ENCODE measurements around the gene CCDC34. TPM values are rescaled to one million over a fixed set of nuclear protein-coding genes. Genes with fewer than 3 reads are reported as not detected.

Gene CCDC34
- total and polyA plus RNA-seq, 2 of the 4 experiments (the other 2 are of a cell fraction) = 2.5 to 4.5 TPM

GRCh38 chr11:27297616-27298015, 65.4 kb downstream of the CCDC34 start:
- no peak overlapping the region for H2BK120ac ChIP-seq (ENCODE audit: low read depth, low read length)
- H3K4me3 ChIP-seq (ENCODE audit: insufficient read depth, low read depth, low read length) = no peak overlapping the region
- no peak overlapping the region for H2AK9ac ChIP-seq (replicated peaks; ENCODE audit: low read depth, low read length, poor library complexity)
- dilution Hi-C loops (cut with HindIII; ENCODE audit: low sequenced_read_pairs, unreplicated experiment) = no loop called here
- H4K91ac ChIP-seq (ENCODE audit: insufficient read depth, low read depth, low read length) = no peak overlapping the region
- no peaks in the 10 kb centered on the region for H4K20me1 ChIP-seq (ENCODE audit: insufficient read depth, low read length)
- peaks cover 4% of the 10 kb centered on the region; the same call in 1 of the 2 replicates for H3K4me1 ChIP-seq (ENCODE audit: control insufficient read depth, insufficient read depth, low read length)
- intact Hi-C loops (cut with micrococcal nuclease) = loop anchor here (2.0 to 5.0 kb wide), 2 partner anchors 175 to 189 kb away; partner anchors contain the start of gene LGR4
- CTCF ChIA-PET = interaction anchor here (0.6 kb wide), 2 partner anchors 173 to 188 kb away, joined by 3 read pairs; no protein-coding TSS in a partner anchor
- TF ChIP-seq RFX5 (IDR thresholded peaks at IDR 0.05; ENCODE audit: low read depth, low read length) = no peak
- TF ChIP-seq POLR2A (IDR thresholded peaks at IDR 0.05; ENCODE audit: low read depth, low read length) = no peak
- TF ChIP-seq, protein P1, sequence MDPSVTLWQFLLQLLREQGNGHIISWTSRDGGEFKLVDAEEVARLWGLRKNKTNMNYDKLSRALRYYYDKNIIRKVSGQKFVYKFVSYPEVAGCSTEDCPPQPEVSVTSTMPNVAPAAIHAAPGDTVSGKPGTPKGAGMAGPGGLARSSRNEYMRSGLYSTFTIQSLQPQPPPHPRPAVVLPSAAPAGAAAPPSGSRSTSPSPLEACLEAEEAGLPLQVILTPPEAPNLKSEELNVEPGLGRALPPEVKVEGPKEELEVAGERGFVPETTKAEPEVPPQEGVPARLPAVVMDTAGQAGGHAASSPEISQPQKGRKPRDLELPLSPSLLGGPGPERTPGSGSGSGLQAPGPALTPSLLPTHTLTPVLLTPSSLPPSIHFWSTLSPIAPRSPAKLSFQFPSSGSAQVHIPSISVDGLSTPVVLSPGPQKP (IDR thresholded peaks at IDR 0.05; ENCODE audit: borderline replicate concordance, low read depth, low read length) = no peak
- TF ChIP-seq CEBPB (IDR thresholded peaks at IDR 0.05; ENCODE audit: low read depth, low read length) = no peak
- no peak for TF ChIP-seq FOS (IDR thresholded peaks at IDR 0.05; ENCODE audit: low read depth, low read length)
- TF ChIP-seq MXI1 (IDR thresholded peaks at IDR 0.05; ENCODE audit: borderline replicate concordance, low read depth, low read length) = no peak
- TF ChIP-seq SMC3 (IDR thresholded peaks at IDR 0.05; ENCODE audit: low read depth, low read length) = no peak
- no peak for TF ChIP-seq RCOR1 (IDR thresholded peaks at IDR 0.05; ENCODE audit: insufficient replicate concordance, low read length)
- TF ChIP-seq NFE2L2 (IDR thresholded peaks at IDR 0.05; ENCODE audit: low read depth, low read length) = no peak
- TF ChIP-seq BHLHE40 (IDR thresholded peaks at IDR 0.05; ENCODE audit: low read depth, low read length) = no peak
- TF ChIP-seq, protein P2, sequence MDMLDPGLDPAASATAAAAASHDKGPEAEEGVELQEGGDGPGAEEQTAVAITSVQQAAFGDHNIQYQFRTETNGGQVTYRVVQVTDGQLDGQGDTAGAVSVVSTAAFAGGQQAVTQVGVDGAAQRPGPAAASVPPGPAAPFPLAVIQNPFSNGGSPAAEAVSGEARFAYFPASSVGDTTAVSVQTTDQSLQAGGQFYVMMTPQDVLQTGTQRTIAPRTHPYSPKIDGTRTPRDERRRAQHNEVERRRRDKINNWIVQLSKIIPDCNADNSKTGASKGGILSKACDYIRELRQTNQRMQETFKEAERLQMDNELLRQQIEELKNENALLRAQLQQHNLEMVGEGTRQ (IDR thresholded peaks at IDR 0.05; ENCODE audit: low read depth, low read length) = no peak
- TF ChIP-seq RAD21 (IDR thresholded peaks at IDR 0.05; ENCODE audit: low read length) = no peak
- H2AFZ ChIP-seq (replicated peaks; ENCODE audit: low read length, poor library complexity) = no peak overlapping the region
- in situ Hi-C loops (cut with MboI; ENCODE audit: low sequenced_read_pairs) = loop anchor here (5.0 kb wide), 1 partner anchor 110 kb away; no protein-coding TSS in a partner anchor
- no peak overlapping the region for H3K56ac ChIP-seq (ENCODE audit: extremely low read depth, insufficient read depth, low read length)
- H2BK15ac ChIP-seq (ENCODE audit: low read depth, low read length) = no peak overlapping the region
- no peak overlapping the region for H4K5ac ChIP-seq (ENCODE audit: low read depth, low read length)
- no peak overlapping the region for H2BK20ac ChIP-seq (ENCODE audit: low read depth, low read length)
- H3K4me2 ChIP-seq (ENCODE audit: low read depth, low read length) = no peak overlapping the region
- no CpG with 5 or more reads among the region's 1 CpG for whole genome bisulfite sequencing, 2 experiments (ENCODE audit: extremely low coverage in 2 of 2, insufficient read length in 1 of 2)
- no peaks in the 10 kb centered on the region for H3K79me1 ChIP-seq (ENCODE audit: low read depth in 1 of 2, low read length in 2 of 2)
- no peaks in the 10 kb centered on the region for H3K27me3 ChIP-seq (ENCODE audit: control insufficient read depth, insufficient read depth, low read length)
- no peak overlapping the region for H3K4ac ChIP-seq (ENCODE audit: low read depth, low read length)
- no peaks in the 10 kb centered on the region for H3K9me1 ChIP-seq (ENCODE audit: insufficient read depth, low read length)
- H3K36me3 ChIP-seq (ENCODE audit: control insufficient read depth, insufficient read depth, low read length) = no peaks in the 10 kb centered on the region
- POLR2A ChIA-PET (ENCODE audit: unreplicated experiment) = no interaction called here
- no peak overlapping the region for H3K18ac ChIP-seq (ENCODE audit: low read depth, low read length)
- DNase-seq (no peak), ATAC-seq (ENCODE audit: low read depth) (no peak)
- H3K27ac ChIP-seq (ENCODE audit: insufficient read depth, low read length) = no peak overlapping the region
- no peaks in the 10 kb centered on the region for H3K9me3 ChIP-seq (ENCODE audit: control insufficient read depth, insufficient read depth, low read length)
- no peak overlapping the region for H3K14ac ChIP-seq (replicated peaks; ENCODE audit: low read depth, low read length)
- no TSS peak for BruUV-seq (replicated peaks)
- H3K9ac ChIP-seq (ENCODE audit: low read depth, low read length) = no peak overlapping the region
- H2AK5ac ChIP-seq (ENCODE audit: low read depth, low read length) = no peak overlapping the region
- H3K23ac ChIP-seq (ENCODE audit: low read depth, low read length) = no peak overlapping the region
- H2BK5ac ChIP-seq (ENCODE audit: low read depth, low read length, poor library complexity, severe bottlenecking) = no peak overlapping the region
- H4K8ac ChIP-seq (ENCODE audit: low read depth in 2 of 2, low read length in 2 of 2) = no peak overlapping the region

All from IMR-90 (cell line).